Measurements from ENCODE around the gene PLD5.
"Not testable (repeated sequence)": the region's sequence is repeated elsewhere in the genome, so short reads cannot be mapped to it uniquely, and the experiment has no call there.

Gene PLD5

DNA sequence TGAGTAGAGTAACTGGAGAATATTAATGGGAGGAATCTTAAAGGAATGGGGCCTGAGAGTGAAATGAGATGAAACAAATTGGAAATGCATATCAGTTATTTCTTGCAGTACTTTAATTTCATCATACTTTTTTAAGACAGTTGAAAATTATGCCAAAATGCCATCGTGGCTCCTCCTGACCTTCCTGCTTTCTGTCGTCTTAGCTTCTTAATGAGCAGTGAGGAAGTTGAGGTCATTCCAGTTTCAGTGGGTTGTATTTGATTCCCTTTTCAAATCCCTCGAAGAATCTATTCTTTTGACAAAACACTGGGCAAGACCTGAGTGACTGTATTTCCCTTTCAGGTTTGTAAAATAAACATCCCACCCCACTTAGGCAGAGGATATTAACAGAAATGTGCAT, 390.7 kb downstream of the PLD5 start:
- no peak for DNase-seq

DNA sequence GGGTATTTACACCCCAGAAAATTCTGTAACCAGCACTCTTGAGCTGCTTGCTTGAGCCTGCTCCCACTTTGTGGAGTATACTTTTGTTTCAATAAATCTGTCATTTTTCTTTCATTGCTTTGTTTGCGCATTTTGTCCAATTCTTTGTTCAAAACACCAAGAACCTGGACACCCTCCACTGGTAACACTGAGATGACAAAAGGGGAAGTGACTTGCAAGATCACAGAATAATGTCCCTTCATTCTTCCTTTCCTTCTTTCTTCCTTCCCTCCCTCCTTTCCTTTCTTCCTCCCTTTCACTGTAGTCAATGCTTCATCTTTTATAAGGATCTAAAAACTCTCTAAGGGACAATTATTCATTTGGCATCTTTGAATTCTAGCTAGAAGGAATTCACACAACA, 391.1 kb downstream of the PLD5 start:
- DNase-seq: no peak

DNA sequence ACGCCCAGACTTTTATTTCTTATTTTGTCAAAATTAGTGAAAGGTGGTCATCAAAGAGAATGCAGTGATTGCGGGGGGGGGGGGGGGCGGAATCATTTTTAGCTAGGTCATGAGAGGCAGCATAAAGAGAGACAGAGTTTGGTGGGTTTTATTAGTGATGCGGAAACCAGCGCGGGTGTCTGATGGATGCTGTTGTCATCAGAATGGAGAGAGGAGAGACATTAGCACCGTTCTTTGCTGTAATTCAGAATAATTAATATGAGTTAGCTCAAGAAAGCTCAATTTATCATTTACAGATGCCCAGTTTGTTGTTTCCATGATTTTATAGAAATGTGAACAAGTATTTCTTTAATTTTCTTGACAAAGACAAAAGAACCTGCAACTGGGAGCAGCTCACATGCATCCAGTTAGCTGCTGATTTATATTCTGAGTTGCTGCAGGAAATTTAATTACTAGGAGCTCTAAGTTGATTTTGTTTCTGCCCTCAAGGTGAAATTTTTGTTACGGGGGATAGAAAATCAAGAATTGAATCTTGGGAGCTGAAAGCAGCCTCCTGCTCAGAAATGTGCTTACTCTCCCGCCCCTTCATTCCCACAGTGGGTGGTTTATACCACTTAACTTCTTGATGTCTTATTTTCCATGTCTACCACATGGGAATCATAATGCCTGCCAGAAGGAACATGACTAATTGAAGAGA, 392.2 kb downstream of the PLD5 start:
- no peak for DNase-seq

DNA sequence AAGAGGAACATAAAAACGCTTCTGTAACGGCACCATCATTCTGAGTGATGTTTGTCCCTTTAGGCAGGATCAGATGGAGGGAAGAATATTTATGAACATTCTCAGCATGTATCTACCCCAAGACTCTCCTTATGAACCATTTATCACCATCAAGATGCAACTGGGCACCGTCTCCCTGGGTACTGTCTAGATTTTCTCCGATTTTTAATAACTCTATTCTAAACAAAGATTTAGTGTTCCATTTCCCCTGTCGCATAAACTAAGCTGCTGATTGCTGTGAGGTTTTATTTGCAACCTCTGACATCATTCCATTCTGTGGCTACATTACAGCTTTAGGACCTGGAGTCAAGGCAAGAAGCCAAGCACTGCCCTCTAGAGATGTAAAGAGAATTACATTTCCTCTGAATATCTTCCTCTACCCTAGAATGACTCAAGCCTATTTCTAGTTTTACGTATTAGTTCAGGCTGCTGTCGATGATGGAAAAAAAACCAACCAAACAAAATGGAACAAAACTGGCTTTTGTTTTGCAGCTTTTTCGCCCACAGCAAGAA, 395.5 kb downstream of the PLD5 start:
- peak; percentile 31 for DNase-seq

DNA sequence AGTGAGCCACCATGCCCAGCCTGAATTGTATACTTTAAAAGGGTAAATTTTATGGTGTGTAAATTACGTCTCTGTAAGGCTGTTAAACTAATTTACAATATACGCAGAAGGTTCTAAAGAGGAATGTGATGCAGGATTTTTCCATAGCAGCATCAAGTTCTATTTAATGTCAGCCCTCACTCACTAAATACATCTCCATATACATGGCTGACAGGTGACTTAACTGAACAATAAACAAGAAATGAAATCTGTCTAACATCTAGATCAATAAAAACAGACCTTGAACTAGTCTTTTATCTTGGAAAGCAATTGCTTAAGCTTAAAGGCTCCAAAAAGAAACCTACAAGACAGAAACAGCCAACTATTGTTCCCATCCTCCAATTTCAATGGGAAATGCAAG, 404.1 kb downstream of the PLD5 start:
- DNase-seq: no peak

DNA sequence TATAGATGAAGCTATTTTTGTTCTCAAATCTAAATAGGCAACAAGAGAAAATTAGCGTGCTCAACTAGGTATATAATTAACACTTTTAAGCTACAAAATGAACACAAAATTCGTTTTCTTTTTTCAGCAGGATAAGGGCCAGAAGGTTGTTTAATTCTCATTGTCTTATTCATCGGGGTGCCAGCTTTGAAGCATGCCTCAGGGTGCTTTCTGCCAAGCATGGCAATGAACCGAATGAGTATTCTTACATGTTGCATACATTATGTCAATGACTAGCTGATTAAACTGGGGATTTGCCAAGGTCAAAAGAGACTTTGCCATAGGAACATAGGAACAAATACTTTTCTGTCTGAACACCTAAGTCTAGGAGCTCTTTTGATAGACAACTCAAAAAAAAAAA, 423.6 kb downstream of the PLD5 start:
- DNase-seq: no peak

DNA sequence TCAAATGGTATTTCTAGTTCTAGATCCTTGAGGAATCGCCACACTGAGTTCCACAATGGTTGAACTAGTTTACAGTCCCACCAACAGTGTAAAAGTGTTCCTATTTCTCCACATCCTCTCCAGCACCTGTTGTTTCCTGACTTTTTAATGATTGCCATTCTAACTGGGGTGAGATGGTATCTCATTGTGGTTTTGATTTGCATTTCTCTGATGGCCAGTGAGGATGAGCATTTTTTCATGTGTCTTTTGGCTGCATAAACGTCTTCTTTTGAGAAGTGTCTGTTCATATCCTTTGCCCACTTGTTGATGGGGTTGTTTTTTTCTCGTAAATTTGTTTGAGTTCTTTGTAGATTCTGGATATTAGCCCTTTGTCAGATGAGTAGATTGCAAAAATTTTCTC, 427.2 kb downstream of the PLD5 start:
- DNase-seq: not testable (repeated sequence)

DNA sequence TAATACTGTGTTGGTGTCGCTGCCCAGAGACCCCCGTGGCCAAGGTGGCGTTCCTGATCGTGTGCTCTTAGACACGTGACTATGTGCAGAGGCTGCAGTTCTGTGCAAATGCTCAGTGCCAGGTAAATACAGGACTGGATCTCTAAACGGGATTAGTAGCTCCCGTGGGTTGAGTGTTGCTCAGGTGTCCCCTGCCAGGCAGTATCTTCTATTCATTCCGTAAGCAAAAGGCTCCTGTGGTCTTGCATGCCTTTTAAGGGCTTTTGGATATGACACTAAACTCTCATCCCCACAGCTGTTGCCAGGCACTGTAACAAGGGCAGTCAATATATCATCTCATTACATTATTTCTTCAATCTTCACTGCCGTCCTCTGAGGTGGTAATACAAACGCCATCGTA, 431.4 kb downstream of the PLD5 start:
- DNase-seq: no peak

DNA sequence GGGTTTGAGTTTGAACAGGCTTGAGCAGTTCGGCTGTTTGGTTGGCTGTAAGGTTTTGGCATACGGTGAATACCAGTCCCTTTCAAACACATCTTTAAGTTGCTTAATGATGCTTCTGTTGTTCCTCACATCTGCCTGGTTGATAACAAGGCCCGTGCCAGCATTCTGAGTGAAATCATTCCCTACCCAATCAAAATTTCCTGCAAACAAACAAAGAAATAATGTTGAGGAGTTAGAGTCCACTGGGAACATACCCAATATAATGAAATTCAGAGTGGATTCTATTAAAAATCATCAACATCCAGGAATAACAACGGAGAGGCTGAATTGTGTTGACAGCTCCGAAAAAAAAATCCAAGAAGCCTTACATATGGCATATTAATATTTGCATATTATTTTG, 434.6 kb downstream of the PLD5 start:
- no peak for DNase-seq

DNA sequence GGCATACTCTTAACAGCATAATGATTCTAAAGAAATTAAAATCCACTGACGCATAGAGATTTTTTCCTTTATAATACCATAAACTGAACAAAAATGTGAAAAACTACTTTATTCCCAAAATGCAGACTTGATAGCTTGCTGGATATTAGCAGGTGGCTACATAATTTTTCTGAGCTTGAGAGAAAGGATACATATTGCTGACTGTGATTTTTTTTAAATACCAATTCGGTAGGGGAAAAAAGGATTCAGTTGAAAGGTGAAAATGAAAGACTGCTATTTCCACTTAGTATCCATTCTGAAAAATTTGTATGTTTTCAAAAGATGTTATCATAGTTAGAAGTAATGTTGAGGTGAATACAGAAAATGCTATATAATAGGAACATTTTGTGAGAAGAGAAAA, 435.6 kb downstream of the PLD5 start:
- no peak for DNase-seq

DNA sequence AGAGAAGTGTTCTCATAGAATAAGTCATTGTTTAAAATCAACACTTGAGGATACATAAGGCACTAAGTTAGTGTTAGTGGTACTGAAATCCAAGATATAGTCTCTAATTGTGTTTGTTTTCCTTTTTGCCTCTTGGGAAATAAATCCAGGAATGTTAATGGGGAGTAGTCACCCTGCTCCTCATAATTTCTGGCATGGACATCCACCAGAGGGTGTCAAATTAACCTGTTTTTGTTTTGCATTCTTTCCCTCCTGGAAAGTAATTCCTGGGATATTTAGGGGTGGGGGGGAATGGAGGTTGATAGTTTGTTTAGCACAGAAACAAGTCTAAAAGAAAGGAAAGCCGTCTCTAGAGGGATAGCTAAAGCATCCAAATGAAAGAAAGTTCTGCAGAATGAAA, 437.8 kb downstream of the PLD5 start:
- no peak for DNase-seq

DNA sequence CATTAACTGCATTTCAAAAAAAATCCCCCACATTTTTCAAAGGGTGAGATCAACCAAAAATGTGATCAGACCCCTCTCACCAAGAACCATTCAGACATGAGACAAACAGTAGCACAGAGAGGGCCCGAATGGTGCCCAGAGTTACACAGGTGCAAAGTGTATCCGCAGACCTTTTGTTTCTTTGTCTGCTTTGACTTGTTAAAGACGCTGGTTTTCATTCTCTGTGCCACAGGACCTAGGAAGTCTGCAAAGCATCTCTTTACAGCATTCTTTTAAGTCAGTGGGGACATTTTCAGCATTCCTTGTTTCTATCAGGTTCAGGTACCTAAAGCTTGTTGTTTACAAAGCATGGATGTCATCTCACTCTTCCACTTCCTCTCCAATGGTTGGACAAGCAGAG, 438.4 kb downstream of the PLD5 start:
- no peak for DNase-seq

DNA sequence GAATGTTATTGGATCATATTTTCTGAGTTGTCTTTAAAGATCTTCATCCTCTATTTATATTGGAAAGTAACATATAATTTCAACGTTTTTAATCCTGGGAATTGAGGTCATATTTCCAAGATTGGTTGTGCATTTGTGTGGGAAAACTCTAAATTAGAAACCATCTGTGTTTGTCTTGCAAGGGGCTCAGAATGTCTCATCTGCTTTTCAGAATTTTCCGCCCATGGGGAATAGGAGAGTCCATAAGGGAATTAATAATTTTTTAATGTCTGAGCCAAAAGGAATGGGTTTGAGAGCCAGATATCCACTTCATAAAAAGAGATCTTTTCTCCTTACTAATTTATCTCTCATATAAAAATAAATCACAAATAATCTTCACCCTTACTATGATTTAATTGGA, 440.8 kb downstream of the PLD5 start:
- DNase-seq: no peak

DNA sequence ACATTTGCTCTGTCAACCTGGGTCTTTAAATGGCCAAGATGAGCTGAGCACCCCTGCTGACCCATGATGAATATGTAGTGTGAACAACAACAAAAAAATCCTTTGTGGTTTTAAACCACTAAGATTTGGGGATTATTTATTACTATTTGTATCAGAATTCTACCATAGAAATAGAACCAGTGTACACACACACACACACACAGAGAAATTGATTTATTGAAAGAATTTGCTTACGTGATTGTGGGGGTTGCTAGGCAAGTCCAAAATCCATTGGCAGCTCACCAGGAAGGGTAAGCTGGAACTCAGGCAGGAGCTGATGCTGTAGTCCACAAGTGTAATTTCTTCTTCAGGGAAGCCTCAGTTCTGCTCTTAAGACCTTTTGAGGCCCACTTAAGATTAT, 443.1 kb downstream of the PLD5 start:
- no peak for DNase-seq

DNA sequence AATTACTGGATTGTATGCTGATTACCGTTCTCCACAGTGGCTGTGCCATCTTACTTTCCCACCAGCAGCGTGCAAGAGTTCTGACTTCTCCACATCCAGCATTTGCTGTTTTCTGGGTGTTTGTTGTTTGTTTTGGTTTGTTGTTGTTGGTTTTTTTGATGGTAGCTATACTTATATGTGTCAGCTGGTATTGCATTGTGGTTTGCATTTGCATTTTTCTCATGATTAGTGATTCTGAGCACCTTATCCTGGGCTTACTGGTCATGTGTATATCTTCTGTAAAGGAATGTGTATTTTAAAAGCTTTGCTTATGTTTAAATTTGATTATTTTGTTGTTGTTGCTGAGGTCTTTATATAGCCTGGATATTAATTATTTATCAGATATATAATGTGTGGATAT, 458.7 kb downstream of the PLD5 start:
- no peak for DNase-seq

DNA sequence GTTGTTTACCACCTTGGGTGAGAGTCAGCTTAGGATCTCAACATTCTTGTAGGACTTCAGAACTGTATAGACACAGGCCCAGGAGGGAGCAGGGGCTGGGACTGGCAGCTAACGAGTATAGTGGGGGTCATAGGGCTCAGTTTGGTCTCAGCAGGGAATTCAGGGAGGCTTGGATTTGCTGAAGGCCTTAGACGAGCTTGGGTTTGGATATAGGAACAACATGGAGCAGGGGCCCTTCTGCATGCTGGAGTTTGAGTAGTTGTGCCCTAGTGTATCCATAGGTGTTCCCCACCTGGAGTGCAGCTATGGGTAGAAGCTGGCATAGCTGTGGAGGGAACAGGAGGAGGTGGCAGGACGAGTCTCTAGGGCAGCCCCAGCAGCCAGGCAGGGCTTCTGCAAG, 462.2 kb downstream of the PLD5 start:
- DNase-seq: no peak

DNA sequence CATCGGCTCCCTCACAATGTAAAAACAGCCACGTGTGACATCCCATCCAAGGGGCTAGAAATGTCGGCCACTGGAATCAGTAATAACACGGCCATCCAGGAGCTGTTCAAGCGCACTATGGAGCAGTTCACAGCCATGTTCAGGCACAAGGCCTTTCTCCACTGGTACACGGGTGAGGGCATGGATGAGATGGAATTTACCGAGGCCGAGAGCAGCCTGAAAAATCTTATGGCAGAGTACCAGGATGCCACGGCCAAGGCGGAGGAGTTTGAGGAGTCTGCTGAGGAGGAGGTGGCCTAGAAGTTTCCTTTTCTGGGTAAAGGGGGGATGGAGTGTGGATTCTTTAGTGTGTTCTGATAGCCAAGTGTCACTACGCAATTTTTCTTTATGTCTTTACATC, 464.5 kb downstream of the PLD5 start:
- DNase-seq: no peak

DNA sequence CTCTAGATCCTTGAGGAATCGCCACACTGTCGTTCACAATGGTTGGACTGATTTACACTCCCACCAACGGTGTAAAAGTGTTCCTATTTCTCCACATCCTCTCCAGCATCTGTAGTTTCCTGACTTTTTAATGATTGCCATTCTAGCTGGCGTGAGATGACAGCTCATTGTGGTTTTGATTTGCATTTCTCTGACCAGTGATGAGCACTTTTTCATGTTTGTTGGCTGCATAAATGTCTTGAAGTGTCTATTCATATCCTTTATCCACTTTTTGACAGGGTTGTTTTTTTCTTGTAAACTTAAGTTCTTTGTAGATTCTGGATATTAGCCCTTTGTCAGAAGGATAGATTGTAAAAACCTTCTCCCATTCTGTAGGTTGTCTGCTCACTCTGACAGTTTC, 465.9 kb downstream of the PLD5 start:
- DNase-seq: not testable (repeated sequence)

DNA sequence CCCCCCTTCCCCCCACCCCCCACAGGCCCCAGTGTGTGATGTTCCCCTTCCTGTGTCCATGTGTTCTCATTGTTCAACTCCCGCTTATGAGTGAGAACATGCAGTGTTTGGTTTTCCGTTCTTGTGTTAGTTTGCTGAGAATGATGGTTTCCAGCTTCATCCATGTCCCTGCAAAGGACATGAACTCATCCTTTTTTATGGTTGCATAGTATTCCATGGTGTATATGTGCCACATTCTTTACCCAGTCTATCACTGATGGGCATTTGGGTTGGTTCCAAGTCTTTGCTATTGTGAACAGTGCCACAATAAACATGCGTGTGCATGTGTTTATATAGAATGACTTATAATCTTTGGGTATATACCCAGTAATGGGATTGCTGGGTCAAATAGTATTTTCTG, 466.3 kb downstream of the PLD5 start:
- not testable (repeated sequence) for DNase-seq

DNA sequence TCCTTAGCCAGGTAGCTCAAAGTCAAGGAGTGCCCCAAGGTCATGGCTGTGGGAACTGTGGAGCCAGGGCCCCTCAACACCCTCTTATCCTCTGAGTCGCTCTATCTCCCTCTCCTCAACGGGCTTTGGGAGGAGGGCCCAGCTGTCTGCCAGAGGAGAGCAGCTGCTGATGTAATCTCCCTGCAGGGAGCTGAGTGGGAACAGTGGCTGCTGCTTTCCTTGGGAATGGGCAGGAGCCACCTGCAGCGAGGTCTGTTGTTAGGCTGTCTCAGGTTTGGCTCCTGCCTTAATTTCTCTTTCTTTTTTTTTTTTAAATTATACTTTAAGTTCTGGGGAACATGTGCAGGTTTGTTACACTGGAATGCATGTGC, 466.8 kb downstream of the PLD5 start:
- DNase-seq: no peak

DNA sequence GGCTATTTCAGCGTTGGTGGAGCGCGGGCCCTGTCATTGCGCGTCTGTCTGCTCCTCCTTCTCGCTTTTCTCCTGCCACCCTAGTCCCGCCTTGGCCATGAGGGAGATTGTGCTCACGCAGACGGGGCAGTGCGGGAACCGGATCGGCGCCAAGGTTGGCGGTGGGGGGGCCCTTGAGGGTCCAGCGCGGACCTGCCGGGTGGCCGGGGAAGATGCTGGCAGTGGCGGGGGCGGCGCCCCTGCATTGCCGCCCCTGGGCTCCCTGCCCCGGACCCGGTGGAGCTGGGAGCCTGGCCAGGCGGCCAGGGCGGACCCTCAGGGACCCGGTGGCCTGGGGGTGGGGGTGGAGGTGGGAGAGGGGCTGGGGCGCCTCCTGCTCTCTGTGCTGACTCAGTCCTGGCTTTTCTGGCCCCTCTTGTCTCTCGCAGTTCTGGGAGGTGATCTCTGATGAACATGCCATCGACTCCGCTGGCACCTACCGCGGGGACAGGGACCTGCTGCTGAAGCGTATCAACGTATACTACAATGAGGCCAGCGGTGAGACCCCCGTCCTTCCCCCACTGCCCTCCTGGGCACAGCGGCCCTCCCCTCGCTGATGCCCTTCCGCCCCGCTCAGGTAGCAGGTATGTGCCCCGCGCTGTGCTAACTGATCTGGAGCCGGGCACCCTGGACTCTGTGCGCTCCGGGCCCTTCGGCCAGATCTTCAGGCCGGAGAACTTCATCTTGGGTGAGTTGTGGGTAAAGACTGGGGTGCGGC, 467.3 kb downstream of the PLD5 start:
- no peak for DNase-seq

DNA sequence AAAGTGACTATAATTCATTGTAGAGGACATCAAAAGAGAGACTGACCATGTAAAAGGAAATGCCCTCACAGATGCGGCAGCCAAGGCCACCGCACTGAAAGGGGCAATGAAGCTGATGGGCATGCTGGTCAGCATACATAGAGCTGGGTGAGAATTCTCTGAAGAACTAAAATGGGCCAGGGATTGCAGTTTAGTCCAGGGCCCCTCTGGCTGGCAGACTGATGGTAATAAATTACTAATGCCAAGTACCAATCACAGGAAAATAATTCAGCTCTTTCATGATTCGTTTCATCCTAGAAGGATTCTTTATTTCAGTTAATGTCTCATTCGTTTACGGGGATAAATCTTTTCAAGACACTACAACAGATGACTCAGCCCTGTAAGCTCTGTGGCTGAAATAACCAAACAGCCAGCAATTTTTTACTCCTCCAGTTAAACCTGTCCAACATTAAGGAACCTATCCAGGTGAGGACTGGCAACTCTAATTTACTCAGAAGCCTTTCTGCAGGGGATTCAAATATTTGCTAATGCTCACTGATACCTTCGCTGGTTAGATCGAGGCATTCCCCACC, 468.7 kb downstream of the PLD5 start:
- no peak for DNase-seq

DNA sequence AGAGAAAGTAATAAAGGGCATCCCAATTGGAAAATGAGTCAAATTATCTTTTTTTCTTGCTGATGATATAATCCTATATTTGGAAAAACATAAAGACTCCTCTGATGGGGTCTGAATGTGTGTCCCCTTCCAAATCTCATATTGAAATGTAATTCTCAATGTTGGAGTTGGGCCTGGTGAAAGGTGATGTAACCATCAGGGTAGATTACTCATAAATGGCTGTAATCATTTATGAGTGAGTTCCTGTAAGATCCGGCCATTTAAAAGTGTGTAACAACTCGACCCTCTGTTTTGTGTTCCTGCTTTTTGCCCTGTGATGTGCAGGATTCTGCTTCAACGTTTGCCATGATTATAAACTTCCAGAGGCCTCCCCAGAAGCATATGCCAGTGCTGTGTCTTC, 481.3 kb downstream of the PLD5 start:
- DNase-seq: no peak

DNA sequence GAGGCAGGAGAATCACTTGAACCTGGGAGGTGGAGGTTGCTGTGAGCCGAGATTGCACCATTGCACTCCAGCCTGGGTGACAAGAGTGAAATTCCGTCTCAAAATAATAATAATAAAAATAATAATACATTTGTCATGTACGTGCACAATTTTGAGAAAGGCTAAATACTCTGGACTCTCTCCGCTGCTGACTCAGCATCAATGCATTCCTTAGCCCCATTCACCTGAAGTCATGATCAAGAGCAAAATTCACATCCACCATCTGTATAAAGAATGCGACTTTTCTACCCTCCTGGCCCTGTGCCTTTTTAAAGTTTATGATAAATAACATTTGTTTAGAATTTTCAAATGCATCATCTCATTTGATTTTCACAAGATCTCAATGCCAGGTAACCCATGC, 490.1 kb downstream of the PLD5 start:
- DNase-seq: no peak
